Neural crest cell (in vitro differentiated cells): ENCODE data around the gene CNTNAP4. TPM values are rescaled to one million over a fixed set of nuclear protein-coding genes. Genes with fewer than 3 reads are reported as not detected.

Source experiments
- DNase-seq: peaks from one replicate; pipeline ENCODE4 v3.0.0; 2021; ENCODE audit warnings: low read depth, mixed read lengths, low spot score
- H3K27ac Mint-ChIP-seq: one replicate; pipeline ENCODE4 v1.8.0; 2021; ENCODE audit warnings: mild to moderate bottlenecking, mixed read lengths; ENCODE audit not compliant: unreplicated experiment
- H3K27me3 Mint-ChIP-seq: 2 replicates; pipeline ENCODE4 v1.8.0; 2021; ENCODE audit warnings: low read depth, mild to moderate bottlenecking, mixed read lengths
- H3K36me3 Mint-ChIP-seq: 2 replicates; pipeline ENCODE4 v1.8.0; 2021; ENCODE audit warnings: low read depth, mild to moderate bottlenecking, mixed read lengths
- H3K4me1 Mint-ChIP-seq: 2 replicates; pipeline ENCODE4 v1.8.0; 2021; ENCODE audit warnings: mixed read lengths
- H3K4me3 Mint-ChIP-seq: one replicate; pipeline ENCODE4 v1.8.0; 2021; ENCODE audit warnings: mild to moderate bottlenecking, mixed read lengths
- H3K9me3 Mint-ChIP-seq: 2 replicates; pipeline ENCODE4 v1.8.0; 2021; ENCODE audit warnings: mixed read lengths
- CTCF ChIP-seq: fragments of 200-600 bp; sonication (generic); conservative IDR thresholded peaks from 2 replicates; pipeline ENCODE4 v1.5.0; 2021; ENCODE audit warnings: antibody characterized with exemption, mild to moderate bottlenecking
- total RNA-seq: library from RNA; stranded (reverse); gene quantifications from 2 replicates; pipeline ENCODE4 v1.2.1, GENCODE V29; 2021

The CNTNAP4 gene
- total RNA-seq, 1 donor from 2014 or later, result 0.07 TPM

GRCh38 chr16:76607317-76607716, 330.1 kb downstream of the CNTNAP4 start:
- H3K27ac Mint-ChIP-seq, result no peak overlapping the region
- no peaks in the 10 kb centered on the region for H3K36me3 Mint-ChIP-seq
- DNase-seq, result no peak
- peaks cover 6% of the 10 kb centered on the region for H3K9me3 Mint-ChIP-seq
- TF ChIP-seq CTCF, result no peak
- no peaks in the 10 kb centered on the region for H3K4me1 Mint-ChIP-seq
- no peak overlapping the region for H3K4me3 Mint-ChIP-seq
- H3K27me3 Mint-ChIP-seq, result peaks cover 10% of the 10 kb centered on the region
